ENCODE results near the gene PCSK6.

- TF ChIP-seq, protein P1, sequence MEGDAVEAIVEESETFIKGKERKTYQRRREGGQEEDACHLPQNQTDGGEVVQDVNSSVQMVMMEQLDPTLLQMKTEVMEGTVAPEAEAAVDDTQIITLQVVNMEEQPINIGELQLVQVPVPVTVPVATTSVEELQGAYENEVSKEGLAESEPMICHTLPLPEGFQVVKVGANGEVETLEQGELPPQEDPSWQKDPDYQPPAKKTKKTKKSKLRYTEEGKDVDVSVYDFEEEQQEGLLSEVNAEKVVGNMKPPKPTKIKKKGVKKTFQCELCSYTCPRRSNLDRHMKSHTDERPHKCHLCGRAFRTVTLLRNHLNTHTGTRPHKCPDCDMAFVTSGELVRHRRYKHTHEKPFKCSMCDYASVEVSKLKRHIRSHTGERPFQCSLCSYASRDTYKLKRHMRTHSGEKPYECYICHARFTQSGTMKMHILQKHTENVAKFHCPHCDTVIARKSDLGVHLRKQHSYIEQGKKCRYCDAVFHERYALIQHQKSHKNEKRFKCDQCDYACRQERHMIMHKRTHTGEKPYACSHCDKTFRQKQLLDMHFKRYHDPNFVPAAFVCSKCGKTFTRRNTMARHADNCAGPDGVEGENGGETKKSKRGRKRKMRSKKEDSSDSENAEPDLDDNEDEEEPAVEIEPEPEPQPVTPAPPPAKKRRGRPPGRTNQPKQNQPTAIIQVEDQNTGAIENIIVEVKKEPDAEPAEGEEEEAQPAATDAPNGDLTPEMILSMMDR (conservative IDR thresholded peaks at IDR 0.05; ENCODE audit: low read length) = peak; percentile 48
- no peak for TF ChIP-seq EZH2phosphoT487 (IDR thresholded peaks at IDR 0.05; ENCODE audit: borderline replicate concordance)
Measured at GRCh38 chr15:101269479-101270223, 219.9 kb downstream of the PCSK6 start.
